ENCODE results near the gene BTBD9. TPM values are rescaled to one million over a fixed set of nuclear protein-coding genes. Genes with fewer than 3 reads are reported as not detected.

BTBD9 gene
- total RNA-seq, 1 donor: 25.3 TPM

DNA sequence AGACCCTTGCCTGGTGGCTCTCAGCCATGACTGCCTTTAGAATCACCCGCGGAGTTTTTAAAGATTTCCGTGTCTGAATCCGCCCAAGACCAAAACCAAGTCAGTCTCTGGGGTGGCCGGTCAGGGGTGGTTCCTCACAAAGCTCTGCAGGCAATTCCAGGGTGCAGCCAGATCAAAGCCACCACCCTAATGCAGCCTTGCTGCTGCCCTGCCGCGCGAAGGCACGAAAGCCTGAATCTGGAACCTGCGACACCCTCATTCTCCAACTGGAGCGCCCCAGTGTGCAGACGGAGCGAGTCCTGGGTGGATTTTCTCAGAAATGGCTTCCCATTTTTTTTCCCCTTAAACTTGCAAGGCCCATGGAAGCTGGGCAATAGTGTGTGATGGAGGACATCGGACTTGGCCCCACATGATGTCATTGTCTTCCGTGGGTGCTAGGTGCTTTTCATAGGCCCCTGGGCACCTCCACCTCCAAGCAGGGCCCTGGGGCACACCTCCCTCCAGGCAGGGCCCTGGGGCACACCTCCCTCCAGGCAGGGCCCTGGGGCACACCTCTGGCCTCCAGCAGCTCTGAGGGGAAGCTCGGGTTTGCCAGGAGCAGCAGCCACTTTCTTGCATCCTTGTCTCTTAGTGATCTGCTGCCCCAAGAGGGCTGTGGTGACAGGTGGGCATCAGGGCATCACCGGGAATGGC lies 477.1 kb downstream of the BTBD9 start:
- Histone ChIP-seq H3K4me2 (ENCODE audit: insufficient read depth, low read length) (no peak overlapping the region), H3K4me3 (ENCODE audit: insufficient read depth, low read length) (no peak overlapping the region), H2AFZ (ENCODE audit: low read length) (no peak overlapping the region), H3K27ac (ENCODE audit: low read depth, low read length) (no peak overlapping the region), H3K79me2 (ENCODE audit: insufficient read depth, low read length) (no peaks in the 10 kb centered on the region), H3K9me3 (ENCODE audit: low read depth, low read length) (no peaks in the 10 kb centered on the region), H3K4me1 (ENCODE audit: insufficient read depth, low read length) (peaks cover 7% of the 10 kb centered on the region), H3K36me3 (ENCODE audit: insufficient read depth, low read length) (no peaks in the 10 kb centered on the region), H4K20me1 (ENCODE audit: insufficient read depth, low read length) (peaks cover 3% of the 10 kb centered on the region), H3K27me3 (ENCODE audit: insufficient read depth, low read length) (no peaks in the 10 kb centered on the region)
- TF ChIP-seq CTCF (IDR thresholded peaks at IDR 0.05; ENCODE audit: extremely low read depth, low read depth, low read length): no peak
- DNase-seq (ENCODE audit: insufficient read length, low spot score, missing footprints): no peak

DNA sequence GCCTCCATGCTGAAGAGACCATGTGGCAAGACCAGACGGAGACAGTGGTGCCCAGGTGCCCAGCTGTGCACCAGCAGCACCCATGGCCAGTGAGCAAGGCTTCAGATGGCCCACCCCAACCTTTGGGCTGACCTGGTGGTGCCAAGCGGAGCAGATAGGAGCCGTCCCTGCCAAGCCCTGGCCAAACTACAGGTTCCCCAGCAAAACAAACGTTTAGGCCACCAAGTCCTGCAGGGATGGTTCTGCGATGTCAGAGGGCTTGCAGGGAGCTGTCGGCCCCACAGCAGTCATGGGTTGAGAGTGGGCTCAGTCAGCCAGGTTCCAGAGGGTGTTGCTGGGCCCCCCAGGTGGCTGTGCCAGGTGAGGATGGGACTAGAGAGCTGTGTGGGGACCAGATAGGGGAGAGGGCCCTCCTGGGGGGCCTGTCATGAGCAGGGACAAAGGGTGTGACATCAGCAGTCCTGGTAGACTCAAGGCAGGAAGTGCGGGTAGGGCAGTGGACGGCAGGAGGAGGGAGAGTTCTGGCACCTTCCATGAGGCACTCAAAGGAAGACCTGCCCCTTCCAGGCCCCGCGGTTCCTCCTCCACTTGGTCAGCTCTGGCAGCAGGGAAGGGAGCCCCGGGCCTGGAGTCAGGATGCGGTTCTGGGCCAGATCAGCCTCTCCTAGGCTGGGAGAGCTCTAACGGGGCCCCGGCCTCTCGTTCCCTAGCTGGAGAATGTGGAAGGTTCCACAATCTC lies 477.8 kb downstream of the BTBD9 start:
- no peaks in the 10 kb centered on the region for H3K9me3 ChIP-seq (ENCODE audit: low read depth, low read length)
- no peak overlapping the region for H3K4me3 ChIP-seq (ENCODE audit: insufficient read depth, low read length)
- H3K27ac ChIP-seq (ENCODE audit: low read depth, low read length): no peak overlapping the region
- no peak for TF ChIP-seq CTCF (IDR thresholded peaks at IDR 0.05; ENCODE audit: extremely low read depth, low read depth, low read length)
- H4K20me1 ChIP-seq (ENCODE audit: insufficient read depth, low read length): peaks cover 3% of the 10 kb centered on the region
- no peak overlapping the region for H3K4me2 ChIP-seq (ENCODE audit: insufficient read depth, low read length)
- no peaks in the 10 kb centered on the region for H3K27me3 ChIP-seq (ENCODE audit: insufficient read depth, low read length)
- no peaks in the 10 kb centered on the region for H3K36me3 ChIP-seq (ENCODE audit: insufficient read depth, low read length)
- H2AFZ ChIP-seq (ENCODE audit: low read length): no peak overlapping the region
- H3K79me2 ChIP-seq (ENCODE audit: insufficient read depth, low read length): no peaks in the 10 kb centered on the region
- DNase-seq (ENCODE audit: insufficient read length, low spot score, missing footprints): peak; percentile 80
- peaks cover 7% of the 10 kb centered on the region for H3K4me1 ChIP-seq (ENCODE audit: insufficient read depth, low read length)

GRCh38 chr6:38161331-38161730 lies 478.4 kb downstream of the BTBD9 start:
- no peak for DNase-seq (ENCODE audit: insufficient read length, low spot score, missing footprints)
- Histone ChIP-seq H3K36me3 (ENCODE audit: insufficient read depth, low read length) (no peaks in the 10 kb centered on the region), H3K4me2 (ENCODE audit: insufficient read depth, low read length) (no peak overlapping the region), H3K27ac (ENCODE audit: low read depth, low read length) (no peak overlapping the region), H3K79me2 (ENCODE audit: insufficient read depth, low read length) (no peaks in the 10 kb centered on the region), H4K20me1 (ENCODE audit: insufficient read depth, low read length) (peaks cover 3% of the 10 kb centered on the region), H2AFZ (ENCODE audit: low read length) (no peak overlapping the region), H3K27me3 (ENCODE audit: insufficient read depth, low read length) (no peaks in the 10 kb centered on the region), H3K9me3 (ENCODE audit: low read depth, low read length) (no peaks in the 10 kb centered on the region), H3K4me3 (ENCODE audit: insufficient read depth, low read length) (no peak overlapping the region), H3K4me1 (ENCODE audit: insufficient read depth, low read length) (peaks cover 7% of the 10 kb centered on the region)
- no peak for TF ChIP-seq CTCF (IDR thresholded peaks at IDR 0.05; ENCODE audit: extremely low read depth, low read depth, low read length)

- no peaks in the 10 kb centered on the region for H3K9me3 ChIP-seq (ENCODE audit: low read depth, low read length)
- H3K4me3 ChIP-seq (ENCODE audit: insufficient read depth, low read length): no peak overlapping the region
- H3K4me1 ChIP-seq (ENCODE audit: insufficient read depth, low read length): peaks cover 7% of the 10 kb centered on the region
- no peaks in the 10 kb centered on the region for H3K27me3 ChIP-seq (ENCODE audit: insufficient read depth, low read length)
- peaks cover 3% of the 10 kb centered on the region for H4K20me1 ChIP-seq (ENCODE audit: insufficient read depth, low read length)
- H3K4me2 ChIP-seq (ENCODE audit: insufficient read depth, low read length): no peak overlapping the region
- no peaks in the 10 kb centered on the region for H3K36me3 ChIP-seq (ENCODE audit: insufficient read depth, low read length)
- H2AFZ ChIP-seq (ENCODE audit: low read length): no peak overlapping the region
- DNase-seq (ENCODE audit: insufficient read length, low spot score, missing footprints): peak; percentile 73
- H3K79me2 ChIP-seq (ENCODE audit: insufficient read depth, low read length): no peaks in the 10 kb centered on the region
- TF ChIP-seq CTCF (IDR thresholded peaks at IDR 0.05; ENCODE audit: extremely low read depth, low read depth, low read length): no peak
- no peak overlapping the region for H3K27ac ChIP-seq (ENCODE audit: low read depth, low read length)
Observed at GRCh38 chr6:38160831-38161230, 478.9 kb downstream of the BTBD9 start.

Measured in osteoblast (primary cell).